GM08714 (cell line): ENCODE data around the gene ROBO1.
A peak's percentile ranks its signal among the peaks of the same experiment; 100 is the strongest.

Source experiments
- H3K4me3 ChIP-seq: fragments of 200-500 bp; sonication (Bioruptor generic); 2 replicates; pipeline ENCODE4 v1.5.1; 2014; ENCODE audit warnings: mild to moderate bottlenecking, low read length, inconsistent platforms
- ZNF274 ChIP-seq: IDR thresholded peaks from 2 replicates; pipeline ENCODE4 v1.6.1; 2012; ENCODE audit warnings: mild to moderate bottlenecking, low read depth, low read length

The ROBO1 gene

GRCh38 chr3:79018671-79019136 lies 749.1 kb downstream of the ROBO1 start:
- TF ChIP-seq ZNF274, result no peak
- peak overlapping the region; percentile 84 for H3K4me3 ChIP-seq

DNA sequence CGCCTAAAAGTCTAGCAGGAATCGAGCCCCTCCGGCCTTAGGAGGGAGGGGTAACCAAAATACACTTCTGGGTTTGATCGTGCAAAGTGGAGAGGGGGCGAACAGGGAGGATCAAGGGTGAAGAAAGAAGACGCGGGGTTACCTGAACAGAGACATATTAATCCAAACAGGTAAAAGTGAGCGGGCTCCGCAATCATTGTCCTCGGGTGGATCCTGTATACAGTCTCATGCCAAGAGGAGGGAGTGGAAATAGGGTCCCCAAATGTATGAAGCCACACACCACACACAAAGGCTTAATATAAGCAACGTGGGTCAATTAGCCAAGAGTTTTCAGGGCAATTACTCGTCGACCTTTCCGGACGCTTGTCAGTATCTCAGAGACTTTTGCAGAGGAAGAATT lies 749.5 kb downstream of the ROBO1 start:
- peak overlapping the region; percentile 84 for H3K4me3 ChIP-seq
- no peak for TF ChIP-seq ZNF274

GRCh38 chr3:79016587-79017376 lies 751.0 kb downstream of the ROBO1 start:
- no peak for TF ChIP-seq ZNF274
- H3K4me3 ChIP-seq, result peak overlapping the region; percentile 84

DNA sequence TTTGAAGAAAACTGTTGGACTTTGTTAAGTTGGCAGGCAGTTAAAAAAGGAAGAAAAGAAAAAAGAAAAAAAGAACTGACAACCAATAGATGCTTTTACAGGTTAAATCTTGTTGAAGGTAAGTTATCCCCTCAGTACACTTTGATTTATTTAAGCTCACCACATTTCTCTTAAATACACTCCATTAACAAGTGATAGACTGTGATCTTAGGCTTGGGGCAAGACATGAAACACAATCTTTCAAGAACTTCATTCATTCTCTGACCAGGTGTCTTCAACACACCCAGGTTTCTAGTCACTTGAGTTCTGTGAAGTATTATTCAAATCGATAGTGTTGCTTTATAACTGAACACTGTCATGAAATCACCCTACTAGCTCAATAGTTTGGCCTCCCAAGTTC lies 751.9 kb downstream of the ROBO1 start:
- no peak for TF ChIP-seq ZNF274
- peak overlapping the region; percentile 84; the same call in 1 of the 2 replicates for H3K4me3 ChIP-seq

GRCh38 chr3:79012946-79013362 lies 754.8 kb downstream of the ROBO1 start:
- TF ChIP-seq ZNF274, result no peak
- no peak overlapping the region for H3K4me3 ChIP-seq

GRCh38 chr3:79012530-79012913 lies 755.3 kb downstream of the ROBO1 start:
- H3K4me3 ChIP-seq, result no peak overlapping the region
- no peak for TF ChIP-seq ZNF274

GRCh38 chr3:79011821-79012529 lies 755.8 kb downstream of the ROBO1 start:
- no peak for TF ChIP-seq ZNF274
- H3K4me3 ChIP-seq, result no peak overlapping the region

GRCh38 chr3:79009861-79010260 lies 757.9 kb downstream of the ROBO1 start:
- no peak for TF ChIP-seq ZNF274
- no peak overlapping the region for H3K4me3 ChIP-seq

- no peak for TF ChIP-seq ZNF274
- H3K4me3 ChIP-seq, result no peak overlapping the region
Observed at GRCh38 chr3:79006077-79006476, 761.7 kb downstream of the ROBO1 start.

DNA sequence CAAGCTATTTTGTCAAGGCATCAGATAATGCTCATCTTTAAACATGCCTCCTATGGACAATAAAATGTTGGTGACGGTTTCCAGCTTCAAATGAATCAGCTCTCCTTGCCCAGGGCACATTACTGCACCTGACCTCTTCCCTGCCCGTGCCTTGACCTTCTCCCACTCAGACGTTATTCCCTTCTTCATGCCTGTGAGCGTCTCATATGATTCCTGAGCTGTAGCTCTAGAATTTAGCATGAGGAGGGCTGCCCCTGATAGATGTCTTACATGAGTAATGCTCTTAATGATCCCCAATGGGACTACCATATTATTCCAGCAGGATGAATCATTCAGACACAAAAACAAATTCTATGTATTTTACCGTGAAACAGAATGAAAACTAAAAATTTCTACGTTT lies 762.7 kb downstream of the ROBO1 start:
- no peak overlapping the region for H3K4me3 ChIP-seq
- no peak for TF ChIP-seq ZNF274

DNA sequence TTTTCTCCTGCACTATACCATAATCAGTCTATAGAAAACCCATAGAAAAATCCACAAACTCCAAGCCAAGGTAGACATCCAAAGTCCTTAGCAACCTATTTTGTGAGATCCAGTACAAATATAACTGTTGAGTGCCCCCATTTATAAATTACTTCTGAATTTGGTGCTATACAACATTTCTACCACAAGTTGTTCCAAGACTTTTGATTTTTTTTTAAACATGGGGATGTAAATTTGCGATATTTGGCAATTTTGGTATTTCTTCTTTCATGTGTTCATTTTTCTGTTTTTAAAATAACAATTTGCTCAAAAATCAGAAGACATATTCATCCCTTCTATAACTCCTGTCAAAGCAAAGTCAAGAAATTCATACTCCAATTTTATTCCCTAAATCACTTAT lies 763.8 kb downstream of the ROBO1 start:
- TF ChIP-seq ZNF274, result no peak
- no peak overlapping the region for H3K4me3 ChIP-seq

DNA sequence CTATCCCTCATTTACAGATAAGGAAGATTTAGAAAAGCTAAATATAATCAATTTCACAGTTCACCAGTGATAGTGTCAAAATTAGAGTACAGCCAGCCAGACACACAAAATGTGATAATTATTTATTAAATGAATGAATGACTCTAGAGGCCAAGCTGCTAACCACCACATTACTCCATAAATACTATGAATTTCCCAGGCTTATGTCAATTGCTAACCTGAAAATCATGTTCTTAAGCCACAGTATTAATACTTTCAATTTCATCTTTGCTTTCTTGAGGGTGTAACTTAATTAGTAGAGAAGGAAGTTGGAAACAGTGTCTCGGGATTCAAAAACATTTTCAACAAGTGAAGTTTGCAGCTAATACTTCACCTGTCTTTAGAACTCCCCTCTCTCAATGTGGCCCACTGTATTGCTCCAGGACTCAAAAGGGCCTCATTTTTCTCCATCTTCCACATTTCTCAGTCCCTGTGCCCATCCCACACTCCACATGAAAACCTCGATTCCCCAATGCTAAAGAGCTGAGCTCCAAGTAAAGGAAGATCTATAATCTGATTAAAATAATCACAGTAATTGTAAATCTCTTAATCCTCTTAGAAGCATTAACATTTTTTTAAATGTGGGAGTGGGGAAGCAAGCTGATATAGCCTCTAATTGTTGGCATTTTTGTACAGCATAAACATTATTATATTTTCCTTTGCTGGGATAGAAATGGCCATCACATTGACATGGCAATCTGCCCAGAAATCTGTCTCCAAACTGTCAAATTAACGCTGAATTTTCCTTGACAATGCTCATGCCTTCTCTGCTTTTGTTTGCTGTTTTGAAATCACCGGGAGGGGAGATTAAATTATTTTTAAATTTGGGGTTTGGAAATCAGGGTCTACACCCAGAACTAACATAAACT lies 765.1 kb downstream of the ROBO1 start:
- TF ChIP-seq ZNF274, result no peak
- no peak overlapping the region for H3K4me3 ChIP-seq

- no peak overlapping the region for H3K4me3 ChIP-seq
- no peak for TF ChIP-seq ZNF274
Observed at GRCh38 chr3:79001255-79001654, 766.5 kb downstream of the ROBO1 start.

- no peak for TF ChIP-seq ZNF274
- no peak overlapping the region for H3K4me3 ChIP-seq
Observed at GRCh38 chr3:78999139-78999538, 768.7 kb downstream of the ROBO1 start.
